NCI-H748 (cell line): ENCODE results near the gene ARID1B.

ENCODE experiments used
- DNase-seq: peaks from one replicate; lab custom pipeline; 2025; ENCODE audit not compliant: unreplicated experiment; lab: John Stamatoyannopoulos, UW

Gene ARID1B

GRCh38 chr6:156850353-156850752, 73.2 kb downstream of the ARID1B start:
- DNase-seq: no peak

DNA sequence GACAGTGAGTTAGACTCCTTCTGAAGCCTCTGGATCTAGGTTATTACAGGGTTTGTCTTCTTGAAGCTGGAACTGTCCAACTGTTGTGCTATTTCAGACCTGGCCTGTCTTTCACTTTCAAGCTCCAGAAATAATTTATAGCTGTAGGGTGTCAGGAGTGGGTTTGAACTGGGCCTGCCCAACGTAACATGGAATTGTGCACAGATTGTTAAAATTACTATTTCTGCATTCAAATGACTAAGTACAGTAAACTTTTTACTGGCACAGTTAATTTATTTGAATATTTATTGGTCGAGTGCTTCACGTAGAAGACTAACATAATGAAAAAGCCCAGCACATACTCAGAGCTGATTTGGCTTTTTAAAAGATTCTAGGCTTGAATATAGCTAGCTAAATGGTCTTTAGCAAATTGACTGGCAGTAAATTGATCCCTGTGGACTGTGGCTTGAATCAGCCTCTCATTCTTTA, 74.3 kb downstream of the ARID1B start:
- no peak for DNase-seq

GRCh38 chr6:156852147-156852857, 75.1 kb downstream of the ARID1B start:
- DNase-seq: peak; percentile 15

DNA sequence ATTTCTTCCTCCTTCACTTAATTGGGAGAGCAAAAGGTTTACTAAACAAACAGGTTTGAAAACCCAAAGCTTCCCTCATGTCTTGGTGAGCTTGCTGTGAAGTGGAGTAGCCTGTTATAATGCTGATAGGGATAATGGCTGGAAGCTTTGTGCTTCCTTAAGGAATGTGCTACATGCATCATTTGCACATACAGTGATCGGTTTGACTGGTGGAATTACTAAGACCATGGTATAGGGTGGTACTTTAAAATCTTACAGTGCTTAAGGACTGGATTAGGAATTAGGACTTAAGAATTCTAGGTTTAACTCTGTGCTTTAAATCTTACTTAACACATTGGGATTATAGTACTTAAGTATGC, 75.7 kb downstream of the ARID1B start:
- DNase-seq: no peak

DNA sequence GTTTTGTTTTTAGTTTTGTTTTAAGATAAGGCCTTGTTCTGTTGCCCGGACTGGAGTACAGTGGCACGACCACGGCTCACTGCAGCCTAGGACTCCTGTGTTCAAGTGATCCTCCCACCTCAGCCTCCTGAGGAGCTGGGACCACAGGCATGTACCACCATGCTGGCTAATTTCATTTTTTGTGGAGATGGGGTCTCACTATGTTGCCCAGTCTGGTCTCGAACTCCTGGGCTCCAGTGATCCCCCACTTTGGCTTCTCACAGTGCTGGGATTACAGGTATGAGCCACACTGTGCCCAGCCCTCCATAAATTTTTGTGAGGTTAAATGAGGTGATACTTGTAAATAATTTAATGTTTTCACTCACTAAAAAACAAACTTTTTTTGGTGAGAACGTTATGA, 76.6 kb downstream of the ARID1B start:
- no peak for DNase-seq

DNA sequence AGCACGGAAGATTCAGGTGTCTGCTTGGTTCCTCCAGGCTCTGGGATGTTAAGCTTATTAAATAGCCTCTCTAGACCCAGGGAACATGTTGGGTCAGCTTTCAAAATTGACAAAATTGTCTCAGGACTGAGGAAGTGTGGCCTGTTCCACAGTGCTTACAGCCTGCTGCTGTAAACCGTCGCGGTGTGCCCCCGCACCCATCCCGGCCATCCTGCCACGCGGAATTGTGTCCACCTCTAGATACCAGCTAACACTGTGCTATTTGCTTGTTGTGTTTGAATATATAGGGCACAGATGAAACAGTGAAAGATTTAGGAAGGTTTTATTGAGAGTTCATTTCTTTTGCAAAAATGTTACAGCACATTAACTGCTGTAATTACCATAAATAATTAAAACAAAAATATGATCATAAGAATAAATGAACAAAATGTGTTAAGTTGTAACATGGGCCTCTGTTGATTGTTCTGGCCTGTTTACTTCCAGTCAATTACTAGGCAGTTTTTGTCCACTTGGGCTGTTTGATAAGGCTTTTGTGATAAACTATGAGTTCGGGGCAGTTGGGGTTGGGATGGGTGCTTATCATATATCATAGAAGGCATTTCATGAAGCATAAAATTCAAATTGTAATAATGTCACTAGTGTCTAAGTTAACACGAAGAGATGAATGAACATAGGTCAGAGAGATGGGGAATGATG, 77.4 kb downstream of the ARID1B start:
- DNase-seq: no peak

- DNase-seq: no peak
Measured at GRCh38 chr6:156857573-156857972, 80.4 kb downstream of the ARID1B start.

- DNase-seq: no peak
Measured at GRCh38 chr6:156859686-156860085, 82.5 kb downstream of the ARID1B start.

DNA sequence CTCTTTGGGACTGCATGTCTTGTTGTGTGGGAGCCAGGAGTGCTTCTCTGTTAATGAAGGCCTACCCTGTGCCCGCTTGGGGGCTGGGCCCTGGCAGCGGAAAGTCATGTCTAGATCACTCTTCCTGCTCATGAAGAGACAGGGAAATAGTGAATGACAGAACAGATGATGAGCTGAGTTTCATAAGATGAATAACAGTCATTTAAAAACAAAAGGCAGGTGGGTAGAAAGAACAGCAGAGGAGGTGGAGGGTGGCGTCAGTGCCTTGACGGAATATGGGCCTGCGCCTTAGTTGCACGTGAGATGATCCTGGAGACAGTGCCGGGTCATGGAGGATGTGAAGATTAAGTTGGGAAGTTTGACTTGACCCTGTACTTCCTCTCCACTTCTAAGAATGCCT, 85.5 kb downstream of the ARID1B start:
- no peak for DNase-seq

GRCh38 chr6:156863504-156863903, 86.3 kb downstream of the ARID1B start:
- no peak for DNase-seq

- no peak for DNase-seq
Measured at GRCh38 chr6:156864557-156864956, 87.4 kb downstream of the ARID1B start.

DNA sequence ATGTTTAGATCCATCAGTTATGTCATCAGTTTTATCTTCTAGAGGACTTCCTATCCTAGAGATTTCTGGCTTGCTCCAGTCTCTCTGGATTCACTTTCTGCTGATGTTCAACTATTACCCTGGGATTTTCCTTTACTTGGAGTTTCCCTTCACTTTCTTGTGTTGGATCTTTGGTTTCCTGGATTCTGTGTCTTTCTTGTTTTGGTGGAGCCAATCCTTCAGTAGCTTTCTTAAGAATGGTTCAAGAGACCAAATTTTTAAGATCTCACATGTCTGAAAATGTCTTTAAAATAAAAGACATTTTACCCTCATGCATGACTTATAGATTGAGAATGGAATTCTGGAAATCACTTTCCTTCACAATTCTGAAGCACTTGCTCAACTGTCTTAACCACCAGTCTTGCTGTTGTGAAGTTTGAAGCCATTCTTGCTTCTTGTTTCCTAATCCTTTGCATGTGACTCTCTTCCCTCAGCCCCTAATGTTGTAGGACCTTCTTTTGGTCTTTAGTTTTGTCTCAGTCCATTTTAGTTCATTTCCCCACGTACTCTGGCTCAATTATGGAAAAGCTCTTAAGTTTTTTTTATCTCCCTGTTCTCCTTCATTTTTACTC, 87.9 kb downstream of the ARID1B start:
- no peak for DNase-seq

DNA sequence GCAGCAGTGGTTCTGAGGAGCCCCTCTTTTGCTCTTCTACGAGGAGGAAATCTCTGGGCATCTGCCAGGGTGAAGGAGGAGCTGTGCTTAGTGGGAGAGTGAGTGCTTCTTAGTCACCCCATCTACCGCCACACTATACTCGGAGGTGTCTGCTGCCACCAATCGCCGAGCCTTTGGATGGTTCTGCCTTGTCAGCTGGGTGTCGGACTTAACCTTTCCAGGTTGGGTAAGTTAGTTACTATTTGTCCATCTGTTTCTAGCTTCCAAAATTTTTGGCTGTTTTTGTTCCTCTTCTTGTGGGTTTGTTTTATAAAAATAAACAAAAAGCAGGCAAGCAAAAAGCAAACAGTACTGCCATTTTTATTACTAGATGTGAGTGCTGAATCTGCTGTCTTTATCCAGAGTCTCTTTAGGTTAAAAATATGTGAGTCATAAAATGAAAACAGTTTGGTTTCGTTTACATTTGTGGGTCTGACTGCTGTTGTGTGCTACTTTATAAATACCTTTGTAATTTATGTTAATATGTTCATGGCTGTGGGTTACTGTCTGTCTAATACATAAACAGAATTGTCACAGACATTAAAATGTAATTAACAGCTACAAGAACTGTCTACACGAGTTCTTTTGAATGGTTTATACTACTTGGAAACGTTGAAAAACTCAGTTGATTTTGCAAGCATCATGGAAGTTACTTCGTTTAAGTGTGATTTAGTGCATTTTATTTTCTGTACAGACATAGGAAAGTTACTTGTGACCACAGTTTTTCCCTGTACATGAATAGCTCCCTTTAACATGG, 89.2 kb downstream of the ARID1B start:
- DNase-seq: no peak

DNA sequence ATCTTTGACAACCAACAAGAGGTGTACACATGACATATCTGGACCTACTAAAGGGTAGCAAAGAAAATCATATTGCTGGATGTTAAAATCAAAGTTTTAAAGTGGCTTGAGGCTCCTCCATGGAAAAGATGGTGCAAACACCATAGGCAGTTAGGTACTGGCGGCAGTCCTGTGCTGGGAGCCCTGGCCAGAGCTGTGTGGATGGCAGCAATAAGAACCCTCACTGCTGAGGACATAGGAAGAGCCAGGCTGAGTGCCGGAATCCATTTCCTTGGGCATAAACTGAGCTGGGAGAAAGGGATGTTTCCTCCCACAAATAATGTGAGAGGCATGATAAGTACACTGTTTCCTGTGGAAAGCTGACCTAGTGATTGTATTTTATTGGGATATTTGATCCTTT, 89.9 kb downstream of the ARID1B start:
- DNase-seq: no peak

DNA sequence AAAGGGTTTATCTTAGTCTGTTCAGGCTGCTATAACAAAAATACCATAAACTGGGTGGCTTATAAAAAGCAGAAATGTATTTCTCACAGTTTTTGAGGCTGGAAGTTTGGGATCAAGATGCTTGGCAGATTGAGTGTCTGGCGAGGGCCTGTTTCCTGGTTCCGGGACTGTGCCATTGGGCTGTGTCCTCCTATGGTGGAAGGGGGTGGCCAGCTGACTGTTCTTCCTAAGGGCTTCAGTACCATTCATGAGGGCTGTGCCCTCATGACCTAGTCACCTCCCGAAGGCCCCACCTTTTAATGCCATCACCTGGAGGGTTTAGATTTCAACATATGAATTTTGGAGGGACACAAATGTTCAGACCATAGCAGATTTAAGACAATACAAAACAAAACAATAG, 91.2 kb downstream of the ARID1B start:
- no peak for DNase-seq

DNA sequence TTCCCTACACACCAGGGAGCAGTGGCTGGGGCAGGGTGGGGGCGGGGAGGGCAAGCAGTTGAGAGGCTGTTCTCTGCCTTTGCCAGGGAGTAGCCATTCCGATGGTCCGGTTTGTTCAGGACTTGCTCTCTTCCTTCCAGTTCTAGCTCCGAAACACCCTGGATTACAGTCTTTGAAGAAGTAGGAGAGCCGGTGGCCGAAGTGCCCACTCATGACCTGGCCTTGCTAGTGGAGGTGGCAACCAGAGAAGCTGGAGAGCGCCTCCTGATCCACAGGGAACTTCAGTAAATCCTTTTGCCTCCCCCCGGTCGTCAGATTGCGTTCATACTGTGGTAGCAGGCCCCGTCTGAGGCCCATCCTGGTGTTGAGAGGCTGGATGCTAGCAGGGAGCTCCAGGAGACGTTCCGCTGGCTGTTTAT, 92.8 kb downstream of the ARID1B start:
- DNase-seq: no peak

DNA sequence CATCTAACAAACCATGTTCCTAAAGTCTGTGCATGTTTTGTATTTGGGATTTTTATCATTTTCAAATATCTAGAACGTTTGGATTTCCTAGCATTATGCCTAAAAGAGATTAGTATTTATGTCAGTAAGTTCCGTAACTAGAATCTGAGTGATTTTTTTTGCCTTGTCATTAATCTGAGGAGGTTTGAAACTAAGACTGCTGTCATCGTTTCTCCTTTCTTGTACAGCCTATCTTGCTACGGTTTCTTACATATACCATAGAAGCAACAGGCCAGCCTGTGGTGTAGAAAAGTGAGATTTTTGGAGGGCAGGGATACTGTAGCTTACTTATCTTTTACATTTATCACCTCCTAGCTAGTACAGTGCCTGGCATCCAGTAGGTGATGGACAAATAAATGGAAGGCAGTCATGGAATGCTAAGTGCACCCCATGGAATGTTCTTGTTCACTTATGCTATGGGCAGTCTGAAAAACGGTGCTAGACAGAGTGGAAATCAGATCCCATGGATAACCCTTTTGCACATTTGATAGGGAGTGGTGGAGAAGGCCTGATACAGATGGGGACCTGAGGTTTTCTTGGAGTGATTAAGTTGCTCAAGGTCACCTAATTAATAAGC, 93.9 kb downstream of the ARID1B start:
- DNase-seq: no peak

DNA sequence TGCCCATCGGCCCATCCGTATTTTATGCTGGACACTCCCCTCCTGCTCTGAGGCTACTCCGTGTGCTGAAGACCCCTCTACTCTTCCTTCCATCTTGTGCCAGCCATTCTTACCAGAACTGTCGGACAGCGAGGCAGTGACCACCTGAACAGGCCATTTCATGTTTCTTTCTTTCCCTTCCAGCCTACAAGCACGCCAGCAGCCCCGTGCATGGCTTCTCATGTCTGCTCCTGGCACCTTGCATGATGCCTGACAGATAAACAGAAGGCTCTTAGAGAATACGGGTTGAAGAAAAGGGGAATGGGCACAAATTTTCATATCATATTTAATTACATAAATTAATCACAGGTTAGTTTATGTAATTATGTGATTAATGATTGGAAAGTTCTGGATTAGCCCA, 95.7 kb downstream of the ARID1B start:
- no peak for DNase-seq

DNA sequence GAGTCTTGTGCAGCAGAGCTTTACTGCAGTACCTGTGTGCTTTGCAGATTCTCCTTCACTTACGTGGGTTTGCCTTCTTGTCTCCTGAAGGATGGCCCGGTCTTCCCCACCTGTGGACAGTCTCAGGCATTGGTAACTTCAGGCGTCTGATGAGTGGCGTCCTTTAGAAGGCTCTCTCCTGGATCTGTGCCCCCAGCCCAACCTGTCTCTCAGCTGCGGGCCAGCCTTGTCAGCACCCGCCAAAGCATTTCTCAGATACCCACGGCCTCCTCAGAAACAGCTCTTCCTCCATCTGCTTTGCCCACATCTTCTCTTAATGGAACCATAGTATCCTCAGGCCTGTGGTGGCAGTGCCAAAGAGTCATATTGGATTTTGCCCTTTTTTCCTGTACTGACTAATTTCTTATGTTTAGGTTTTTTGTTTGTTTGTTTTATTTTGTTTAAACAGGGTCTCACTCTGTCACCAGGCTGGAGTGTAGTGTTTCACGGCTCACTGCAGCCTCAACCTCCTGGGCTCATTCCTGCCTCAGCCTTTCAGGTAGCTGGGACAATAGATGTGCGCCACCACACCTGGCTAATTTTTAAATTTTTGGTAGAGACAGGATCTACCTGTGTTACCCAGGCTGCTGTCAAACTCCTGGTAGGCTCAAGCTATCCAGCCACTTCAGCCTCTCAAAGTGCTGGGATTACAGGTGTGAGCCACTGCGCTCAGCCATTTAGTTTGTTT, 96.6 kb downstream of the ARID1B start:
- DNase-seq: no peak

DNA sequence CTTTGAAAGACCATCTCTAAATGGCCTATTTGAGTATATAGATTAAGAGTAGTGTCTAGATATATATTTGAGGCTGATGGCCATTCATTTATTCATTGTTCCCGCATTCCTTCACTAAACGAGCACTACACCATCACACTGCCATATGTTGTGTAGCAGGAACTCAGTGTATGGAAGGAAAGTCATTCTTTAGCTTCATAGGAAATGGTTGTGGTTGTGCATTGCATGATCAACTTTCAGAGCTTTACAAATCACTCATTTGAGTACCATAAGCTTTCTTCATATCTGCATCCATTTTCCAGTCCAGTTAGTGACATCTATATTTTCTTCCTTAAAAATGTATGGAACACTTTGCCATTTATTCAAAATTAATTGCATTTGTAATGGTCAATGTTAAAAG, 97.9 kb downstream of the ARID1B start:
- DNase-seq: no peak
